ENCODE data around the gene CNIH3.

Gene CNIH3

GRCh38 chr1:224605482-224606181, 10.5 kb upstream of the CNIH3 start:
- Mint-ChIP-seq H3K4me1 (no peaks in the 10 kb centered on the region), H3K27me3 (peaks cover 6% of the 10 kb centered on the region), H3K36me3 (peaks cover 5% of the 10 kb centered on the region), H3K27ac (no peak overlapping the region), H3K9me3 (no peaks in the 10 kb centered on the region), H3K4me3 (no peak overlapping the region)

DNA sequence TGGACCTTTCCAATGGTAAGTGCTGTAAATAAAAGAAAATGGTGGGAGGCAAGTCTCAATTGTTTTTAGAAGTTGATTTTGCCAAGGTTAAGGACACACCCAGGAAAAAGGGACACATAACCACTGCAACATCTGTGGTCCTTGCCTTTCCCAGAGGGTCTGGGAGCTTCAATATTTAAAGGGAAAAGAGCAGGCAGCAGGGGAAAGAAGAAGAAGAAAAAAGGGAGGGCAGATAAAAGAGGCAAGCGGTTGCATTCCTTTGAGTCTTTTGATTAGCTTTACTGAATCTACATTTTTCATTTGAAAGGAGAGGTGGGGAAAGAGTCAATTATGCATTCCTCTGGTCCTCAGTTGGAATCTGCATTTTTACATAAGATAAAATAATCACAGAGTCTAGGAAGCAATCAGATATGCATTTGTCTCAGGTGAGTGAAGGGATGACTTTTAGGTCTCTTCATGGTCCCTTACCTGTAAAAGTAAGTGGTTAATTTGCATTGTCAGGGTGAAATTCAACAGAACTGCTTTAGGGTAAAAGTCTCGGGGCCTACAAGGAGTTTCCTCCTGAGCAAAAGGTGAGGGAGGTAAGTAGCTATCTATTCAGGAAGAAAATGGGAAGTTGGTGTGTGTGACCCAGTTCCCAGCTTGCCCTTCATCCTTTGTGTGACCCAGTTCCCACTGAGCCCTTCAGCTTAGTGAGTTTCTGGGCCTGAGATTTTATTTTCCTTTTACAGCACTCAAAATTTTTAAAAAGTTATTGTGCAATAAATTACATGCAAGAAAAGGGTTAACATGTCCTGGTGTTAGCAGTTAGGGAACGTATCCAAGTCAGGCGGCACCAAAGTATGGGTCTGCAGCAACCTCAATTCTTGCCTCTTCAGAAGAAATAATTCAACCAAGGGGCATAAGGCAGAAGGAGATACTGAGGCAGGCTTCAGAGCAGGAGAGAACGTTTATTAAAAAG, 8.6 kb upstream of the CNIH3 start:
- no peak overlapping the region for H3K4me3 Mint-ChIP-seq
- H3K36me3 Mint-ChIP-seq, result peaks cover 5% of the 10 kb centered on the region
- H3K27ac Mint-ChIP-seq, result no peak overlapping the region
- H3K9me3 Mint-ChIP-seq, result no peaks in the 10 kb centered on the region
- no peaks in the 10 kb centered on the region for H3K4me1 Mint-ChIP-seq
- H3K27me3 Mint-ChIP-seq, result peaks cover 6% of the 10 kb centered on the region

DNA sequence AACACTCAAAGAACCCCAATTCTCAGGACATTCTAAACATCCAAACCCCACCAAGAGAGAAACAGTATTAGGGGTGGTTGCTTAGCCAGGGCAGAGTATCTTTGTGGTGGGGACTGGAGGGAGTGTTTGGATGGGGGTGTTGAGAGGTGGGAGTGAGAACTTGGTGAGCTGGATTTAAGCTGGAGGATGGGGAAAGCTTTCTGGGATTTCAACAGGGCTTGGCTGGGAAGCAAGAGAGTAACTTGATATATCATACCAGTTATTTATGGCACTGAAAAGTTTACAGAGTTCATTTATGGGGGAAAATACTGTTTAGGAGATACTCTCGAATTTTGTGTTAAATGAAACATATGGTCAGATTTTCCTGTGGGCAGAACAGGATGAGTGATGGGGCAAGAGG, 6.8 kb upstream of the CNIH3 start:
- H3K36me3 Mint-ChIP-seq, result peaks cover 5% of the 10 kb centered on the region
- H3K4me1 Mint-ChIP-seq, result no peaks in the 10 kb centered on the region
- peaks cover 3% of the 10 kb centered on the region for H3K27me3 Mint-ChIP-seq
- no peak overlapping the region for H3K4me3 Mint-ChIP-seq
- no peak overlapping the region for H3K27ac Mint-ChIP-seq
- H3K9me3 Mint-ChIP-seq, result no peaks in the 10 kb centered on the region

DNA sequence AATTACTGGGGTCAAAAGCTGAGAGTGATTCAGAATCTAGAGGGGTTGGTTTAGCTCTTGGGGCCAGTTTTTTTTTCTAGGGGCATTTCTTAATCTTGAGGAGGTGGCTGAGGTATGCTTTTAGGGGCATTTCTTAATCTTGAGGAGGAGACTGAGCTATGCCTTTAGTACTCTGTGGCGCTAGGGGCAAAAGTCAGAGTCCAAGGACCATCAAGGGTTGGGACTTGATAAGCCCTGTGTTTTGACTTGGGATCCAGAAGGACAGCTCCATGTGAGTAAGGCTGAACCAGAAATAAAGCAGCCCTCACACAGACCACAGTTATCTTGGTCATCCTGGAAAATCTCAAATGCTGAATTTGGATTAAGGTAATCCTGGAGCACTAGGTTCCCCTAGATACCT, 3.9 kb upstream of the CNIH3 start:
- Mint-ChIP-seq H3K27ac (no peak overlapping the region), H3K4me1 (peaks cover 13% of the 10 kb centered on the region), H3K36me3 (no peaks in the 10 kb centered on the region), H3K9me3 (no peaks in the 10 kb centered on the region), H3K27me3 (peaks cover 15% of the 10 kb centered on the region), H3K4me3 (no peak overlapping the region)

DNA sequence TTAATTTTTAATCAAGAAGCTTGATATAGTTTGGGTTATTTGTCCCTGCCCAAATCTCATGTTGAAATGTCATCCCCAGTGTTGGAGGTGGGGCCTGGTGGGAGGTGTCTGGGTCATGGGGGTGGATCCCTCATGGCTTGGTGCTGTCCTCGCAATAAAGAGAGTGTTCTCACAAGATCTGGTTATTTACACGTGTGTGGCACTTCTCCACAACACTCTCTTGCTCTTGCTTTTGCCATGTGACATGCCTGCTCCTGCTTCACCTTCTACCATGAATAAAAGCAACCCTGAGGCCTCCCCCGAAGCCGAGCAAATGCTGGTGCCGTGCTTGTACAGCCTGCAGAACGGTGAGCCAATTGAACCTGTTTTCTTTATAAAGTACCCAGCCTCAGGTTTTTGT, 2.6 kb upstream of the CNIH3 start:
- Mint-ChIP-seq H3K9me3 (no peaks in the 10 kb centered on the region), H3K4me1 (peaks cover 24% of the 10 kb centered on the region), H3K4me3 (no peak overlapping the region), H3K27me3 (peaks cover 26% of the 10 kb centered on the region), H3K36me3 (no peaks in the 10 kb centered on the region), H3K27ac (no peak overlapping the region)

- peaks cover 6% of the 10 kb centered on the region for H3K9me3 Mint-ChIP-seq
- no peak overlapping the region for H3K27ac Mint-ChIP-seq
- H3K36me3 Mint-ChIP-seq, result no peaks in the 10 kb centered on the region
- peak overlapping the region; percentile 66 for H3K4me3 Mint-ChIP-seq
- H3K27me3 Mint-ChIP-seq, result peaks cover 45% of the 10 kb centered on the region
- peaks cover 26% of the 10 kb centered on the region for H3K4me1 Mint-ChIP-seq
These were observed 766 bp downstream of the CNIH3 start for GRCh38 chr1:224616756-224617409.

DNA sequence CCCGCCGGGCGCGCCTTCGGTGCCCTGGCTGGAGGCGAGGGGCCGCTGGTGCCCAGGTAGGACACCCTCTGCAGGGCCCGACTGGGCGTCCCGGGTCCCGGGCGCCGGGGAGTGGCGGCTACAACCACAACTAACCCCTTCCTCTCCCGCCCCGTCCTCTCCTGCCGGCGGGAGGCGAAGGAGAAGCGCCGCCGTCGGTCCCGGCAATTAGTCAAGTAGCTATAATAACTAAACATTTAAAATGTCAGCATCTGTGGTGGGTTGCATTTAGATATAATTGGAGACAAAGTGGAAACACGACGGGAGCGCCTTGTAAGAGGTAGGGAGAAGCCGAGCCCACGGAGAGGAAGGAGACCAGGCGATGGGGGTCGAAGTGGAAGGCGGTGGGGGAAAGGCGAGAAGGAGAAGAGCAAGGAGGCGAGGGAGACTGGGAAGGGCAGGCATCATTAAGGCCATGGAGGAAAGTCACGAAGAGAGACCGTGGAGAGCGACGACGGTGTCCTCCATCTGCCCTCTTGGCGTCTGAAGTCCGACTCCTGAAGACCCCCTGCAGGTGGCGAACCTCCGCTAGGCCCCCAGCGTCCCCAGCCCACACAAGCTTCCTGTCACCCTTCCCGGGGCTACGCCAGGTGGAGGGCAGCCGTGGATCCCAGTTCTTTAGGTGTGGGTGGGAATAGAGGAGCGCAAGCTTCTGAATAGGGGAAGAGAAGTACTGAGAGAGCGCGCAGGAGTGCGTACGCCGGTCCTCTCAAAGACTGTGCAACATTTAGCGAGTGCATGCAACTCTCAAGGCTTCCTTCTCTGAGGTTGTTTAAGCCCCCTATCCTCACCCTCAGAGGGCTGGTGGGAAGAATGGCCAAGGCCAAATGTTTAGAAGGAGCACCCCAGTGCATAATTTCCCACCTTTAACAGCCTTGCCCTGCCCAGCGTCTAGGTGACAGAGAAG, 1.6 kb downstream of the CNIH3 start:
- no peak overlapping the region for H3K27ac Mint-ChIP-seq
- peaks cover 26% of the 10 kb centered on the region for H3K4me1 Mint-ChIP-seq
- H3K4me3 Mint-ChIP-seq, result peak overlapping the region; percentile 66
- no peaks in the 10 kb centered on the region for H3K36me3 Mint-ChIP-seq
- H3K27me3 Mint-ChIP-seq, result peaks cover 50% of the 10 kb centered on the region
- H3K9me3 Mint-ChIP-seq, result peaks cover 12% of the 10 kb centered on the region

GRCh38 chr1:224619209-224619608, 3.1 kb downstream of the CNIH3 start:
- Mint-ChIP-seq H3K4me1 (peaks cover 39% of the 10 kb centered on the region), H3K27ac (peak overlapping the region; percentile 36)

DNA sequence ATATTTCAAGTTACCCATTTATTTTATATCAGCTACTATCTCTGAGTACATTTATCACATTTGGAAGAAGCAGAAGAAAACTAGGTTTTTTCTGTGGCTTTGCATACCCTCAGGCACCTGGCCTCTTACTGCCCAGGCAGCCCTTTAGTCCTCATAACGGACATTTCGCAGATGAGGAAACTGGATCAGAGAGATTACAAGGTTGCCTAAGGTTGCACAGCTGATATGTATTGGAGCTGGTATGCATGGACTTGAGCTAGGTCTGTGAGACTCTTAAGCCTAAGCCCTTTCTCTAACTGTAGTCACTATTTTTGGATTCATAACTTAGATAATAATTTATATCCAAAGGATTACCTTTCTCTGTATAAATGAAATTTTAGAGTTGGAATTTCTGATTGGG, 4.0 kb downstream of the CNIH3 start:
- H3K27me3 Mint-ChIP-seq, result peaks cover 50% of the 10 kb centered on the region
- peaks cover 48% of the 10 kb centered on the region for H3K4me1 Mint-ChIP-seq
- no peaks in the 10 kb centered on the region for H3K36me3 Mint-ChIP-seq
- H3K4me3 Mint-ChIP-seq, result no peak overlapping the region
- H3K9me3 Mint-ChIP-seq, result peaks cover 12% of the 10 kb centered on the region
- H3K27ac Mint-ChIP-seq, result no peak overlapping the region

More at GRCh38 chr1:224619209-224619608, 3.1 kb downstream of the CNIH3 start:
- Mint-ChIP-seq H3K27me3 (peaks cover 53% of the 10 kb centered on the region), H3K9me3 (peaks cover 12% of the 10 kb centered on the region), H3K4me3 (no peak overlapping the region), H3K36me3 (no peaks in the 10 kb centered on the region)

- peaks cover 12% of the 10 kb centered on the region for H3K9me3 Mint-ChIP-seq
- H3K36me3 Mint-ChIP-seq, result no peaks in the 10 kb centered on the region
- no peak overlapping the region for H3K27ac Mint-ChIP-seq
- H3K4me1 Mint-ChIP-seq, result peaks cover 37% of the 10 kb centered on the region
- H3K27me3 Mint-ChIP-seq, result peaks cover 39% of the 10 kb centered on the region
- H3K4me3 Mint-ChIP-seq, result no peak overlapping the region
These were observed 5.9 kb downstream of the CNIH3 start for GRCh38 chr1:224621813-224622682.

DNA sequence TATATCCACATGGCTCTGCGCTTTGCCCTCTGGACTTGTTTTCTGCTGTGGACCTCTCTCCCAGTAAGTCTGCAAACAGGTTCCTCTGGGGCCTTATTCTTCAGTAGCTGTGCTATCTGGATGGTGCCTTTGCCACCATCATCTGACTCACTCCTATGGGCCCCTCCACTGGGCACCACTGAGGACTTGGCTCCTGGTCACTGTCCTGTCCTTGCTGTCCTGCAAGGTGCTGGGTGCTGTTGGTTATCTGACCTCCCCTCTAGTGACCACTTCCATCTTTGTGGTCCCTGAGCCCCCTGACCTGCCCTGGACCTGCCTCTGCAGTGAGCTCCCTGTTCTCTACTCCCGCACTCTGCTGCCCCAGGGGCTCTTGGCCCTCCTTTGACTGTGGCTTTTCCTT, 6.7 kb downstream of the CNIH3 start:
- H3K4me1 Mint-ChIP-seq, result peaks cover 29% of the 10 kb centered on the region
- H3K27ac Mint-ChIP-seq, result no peak overlapping the region
- peaks cover 33% of the 10 kb centered on the region for H3K27me3 Mint-ChIP-seq
- H3K36me3 Mint-ChIP-seq, result no peaks in the 10 kb centered on the region
- H3K4me3 Mint-ChIP-seq, result no peak overlapping the region
- peaks cover 12% of the 10 kb centered on the region for H3K9me3 Mint-ChIP-seq

DNA sequence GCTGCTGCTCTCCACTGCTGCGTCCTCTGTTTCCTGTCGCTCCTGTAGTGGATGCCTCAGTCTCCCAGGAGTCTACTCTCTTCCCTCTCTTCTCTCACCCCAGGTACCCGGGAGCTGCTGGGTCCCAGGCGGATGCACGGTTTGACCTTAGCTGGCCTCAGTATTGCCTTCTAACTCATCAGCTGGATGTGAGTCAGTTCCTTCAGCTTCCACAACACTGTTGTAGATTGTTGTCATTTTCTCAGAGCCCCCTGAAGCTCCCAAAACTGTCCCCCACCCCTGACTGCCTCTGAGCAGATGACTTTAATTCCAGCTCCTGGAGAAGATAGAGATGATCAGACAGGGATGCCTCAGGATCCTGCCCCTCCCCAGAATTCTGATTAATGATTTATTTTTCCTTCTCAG, 7.2 kb downstream of the CNIH3 start:
- H3K36me3 Mint-ChIP-seq, result no peaks in the 10 kb centered on the region
- peak overlapping the region; percentile 37 for H3K27ac Mint-ChIP-seq
- H3K9me3 Mint-ChIP-seq, result peaks cover 12% of the 10 kb centered on the region
- peak overlapping the region; percentile 40 for H3K4me3 Mint-ChIP-seq
- peaks cover 26% of the 10 kb centered on the region for H3K4me1 Mint-ChIP-seq
- H3K27me3 Mint-ChIP-seq, result peaks cover 29% of the 10 kb centered on the region

DNA sequence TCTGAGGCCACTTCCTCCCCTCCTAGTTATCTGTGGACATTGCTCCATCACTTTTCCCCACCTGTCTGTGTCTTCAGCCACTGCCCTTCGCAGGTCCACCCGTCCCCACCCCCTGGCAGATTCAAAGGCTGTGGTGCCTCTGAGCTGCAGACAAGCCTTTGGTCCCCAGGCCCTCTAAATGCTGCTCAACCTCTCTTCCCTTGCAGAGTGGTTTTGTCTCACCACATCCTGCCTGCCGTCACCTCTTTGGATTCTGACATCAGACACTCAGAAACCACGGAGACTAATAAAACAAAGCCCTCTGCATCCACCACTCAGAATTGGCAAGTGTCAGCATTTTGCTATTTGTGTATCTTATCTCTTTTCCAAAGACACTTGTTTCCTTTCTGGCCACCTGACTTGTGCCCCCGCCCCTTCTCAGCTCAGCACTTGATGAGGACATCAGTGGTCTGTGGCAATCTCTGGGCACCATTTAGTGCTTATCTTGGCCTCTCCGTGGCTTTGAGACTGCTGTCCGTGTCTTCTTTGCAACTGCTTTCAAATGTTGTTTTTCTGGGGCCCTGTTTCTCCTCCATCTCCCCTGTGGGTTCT, 7.7 kb downstream of the CNIH3 start:
- Mint-ChIP-seq H3K36me3 (no peaks in the 10 kb centered on the region), H3K4me3 (peak overlapping the region; percentile 40), H3K27ac (peak overlapping the region; percentile 41), H3K27me3 (peaks cover 24% of the 10 kb centered on the region), H3K9me3 (peaks cover 12% of the 10 kb centered on the region), H3K4me1 (peaks cover 22% of the 10 kb centered on the region)

- Mint-ChIP-seq H3K36me3 (no peaks in the 10 kb centered on the region), H3K27ac (peak overlapping the region; percentile 71), H3K9me3 (peaks cover 12% of the 10 kb centered on the region), H3K4me3 (peak overlapping the region; percentile 40), H3K27me3 (peaks cover 19% of the 10 kb centered on the region), H3K4me1 (peaks cover 22% of the 10 kb centered on the region)
These were observed 8.3 kb downstream of the CNIH3 start for GRCh38 chr1:224624432-224624831.

Measured in activated naive CD4-positive, alpha-beta T cell treated with anti-CD3 and anti-CD28 coated beads, Interleukin-2, amount 50 U/mL, for 24 hours (primary cell).